IPS-15b (cell line): ENCODE measurements around the gene KDM7A.
"Not testable (repeated sequence)": the region's sequence is repeated elsewhere in the genome, so short reads cannot be mapped to it uniquely, and the experiment has no call there.

Experiments
- H3K27me3 ChIP-seq: one replicate; pipeline ENCODE4 v1.6.1; 2013; ENCODE audit warnings: low read length; ENCODE audit not compliant: control insufficient read depth, insufficient read depth
- H3K36me3 ChIP-seq: one replicate; pipeline ENCODE4 v1.6.1; 2013; ENCODE audit warnings: low read length; ENCODE audit not compliant: control insufficient read depth, insufficient read depth
- H3K4me1 ChIP-seq: one replicate; pipeline ENCODE4 v1.6.1; 2013; ENCODE audit warnings: mild to moderate bottlenecking, low read length; ENCODE audit not compliant: control insufficient read depth, insufficient read depth
- H3K4me3 ChIP-seq: one replicate; pipeline ENCODE4 v1.5.1; 2013; ENCODE audit warnings: low read depth, low read length
- H3K9ac ChIP-seq: one replicate; pipeline ENCODE4 v1.6.1; 2013; ENCODE audit warnings: low read depth, mild to moderate bottlenecking, low read length
- H3K9me3 ChIP-seq: one replicate; pipeline ENCODE4 v1.6.1; 2013; ENCODE audit warnings: mild to moderate bottlenecking, low read length; ENCODE audit not compliant: control insufficient read depth, insufficient read depth

The KDM7A gene

DNA sequence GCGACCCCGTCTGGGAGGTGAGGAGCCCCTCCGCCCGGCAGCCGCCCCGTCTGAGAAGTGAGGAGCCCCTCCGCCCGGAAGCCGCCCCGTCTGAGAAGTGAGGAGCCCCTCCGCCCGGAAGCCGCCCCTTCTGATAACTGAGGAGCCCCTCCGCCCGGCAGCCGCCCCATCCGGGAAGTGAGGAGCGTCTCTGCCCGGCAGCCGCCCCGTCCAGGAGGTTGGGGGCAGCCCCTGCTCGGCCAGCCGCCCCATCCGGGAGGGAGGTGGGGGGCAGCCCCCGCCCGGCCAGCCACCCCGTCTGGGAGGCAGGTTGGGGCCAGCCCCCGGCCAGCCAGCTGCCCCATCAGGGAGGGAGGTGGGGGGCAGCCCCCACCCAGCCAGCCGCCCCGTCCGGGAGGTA, 62.0 kb downstream of the KDM7A start:
- not testable (repeated sequence) for H3K4me1 ChIP-seq, H3K4me3 ChIP-seq, H3K36me3 ChIP-seq, H3K27me3 ChIP-seq, H3K9me3 ChIP-seq, H3K9ac ChIP-seq

DNA sequence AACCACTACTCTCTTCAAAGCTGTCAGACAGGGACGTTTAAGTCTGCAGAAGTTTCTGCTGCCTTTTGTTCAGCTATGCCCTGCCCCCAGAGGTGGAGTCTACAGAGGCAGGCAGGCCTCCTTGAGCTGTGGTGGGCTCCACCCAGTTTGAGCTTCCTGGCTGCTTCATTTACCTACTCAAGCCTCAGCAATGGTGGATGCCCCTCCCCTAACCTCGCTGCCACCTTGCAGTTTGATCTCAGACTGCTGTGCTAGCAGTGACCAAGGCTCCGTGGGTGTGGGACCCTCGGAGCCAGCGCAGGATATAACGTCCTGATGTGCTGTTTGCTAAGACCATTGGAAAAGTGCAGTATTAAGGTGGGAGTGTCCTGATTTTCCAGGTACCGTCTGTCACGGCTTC, 68.0 kb downstream of the KDM7A start:
- H3K27me3 ChIP-seq, H3K4me1 ChIP-seq, H3K9ac ChIP-seq, H3K4me3 ChIP-seq, H3K9me3 ChIP-seq: not testable (repeated sequence)
- peaks cover 11% of the 10 kb centered on the region for H3K36me3 ChIP-seq

DNA sequence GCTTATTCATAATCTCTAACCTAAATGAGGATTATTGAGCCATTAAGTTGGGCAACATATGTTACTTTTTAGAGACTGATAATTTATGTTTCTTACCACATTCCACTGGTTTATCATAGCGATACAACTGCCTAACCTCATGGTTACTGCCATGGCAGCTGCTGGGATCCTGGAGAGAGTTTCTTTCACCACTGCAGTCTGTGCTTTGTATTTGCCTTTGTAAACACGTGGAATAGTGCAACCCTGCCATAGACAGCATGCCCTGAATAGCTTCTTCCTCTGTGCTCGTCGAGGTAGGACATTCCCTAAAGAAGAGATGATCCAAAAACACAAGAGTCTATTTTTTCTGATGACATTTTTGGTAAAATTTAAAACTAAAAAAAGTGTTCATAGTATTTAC, 80.3 kb downstream of the KDM7A start:
- Histone ChIP-seq H3K27me3 (no peaks in the 10 kb centered on the region), H3K4me1 (no peaks in the 10 kb centered on the region), H3K9ac (no peak overlapping the region), H3K4me3 (no peak overlapping the region), H3K36me3 (peaks cover 12% of the 10 kb centered on the region), H3K9me3 (no peaks in the 10 kb centered on the region)

DNA sequence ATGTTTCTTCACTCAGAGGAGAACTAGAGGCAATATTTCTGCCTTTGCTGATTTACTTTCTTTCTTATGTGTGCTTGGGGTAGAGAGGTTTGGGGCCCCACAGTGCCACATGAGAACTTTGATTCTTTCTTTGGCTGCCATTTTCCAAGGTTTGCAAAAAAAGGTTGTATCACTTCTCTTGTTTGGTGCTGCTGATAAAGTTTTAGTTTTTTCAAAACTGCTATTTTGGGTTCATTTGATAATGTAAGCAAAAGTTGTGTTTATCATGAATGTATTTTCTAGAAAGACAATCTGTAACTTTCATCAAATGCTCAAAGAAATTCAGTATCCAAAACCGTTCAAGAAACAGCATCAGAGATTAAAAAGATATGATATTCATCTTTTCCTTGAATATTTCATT, 83.4 kb downstream of the KDM7A start:
- Histone ChIP-seq H3K36me3 (peaks cover 16% of the 10 kb centered on the region), H3K27me3 (no peaks in the 10 kb centered on the region)

DNA sequence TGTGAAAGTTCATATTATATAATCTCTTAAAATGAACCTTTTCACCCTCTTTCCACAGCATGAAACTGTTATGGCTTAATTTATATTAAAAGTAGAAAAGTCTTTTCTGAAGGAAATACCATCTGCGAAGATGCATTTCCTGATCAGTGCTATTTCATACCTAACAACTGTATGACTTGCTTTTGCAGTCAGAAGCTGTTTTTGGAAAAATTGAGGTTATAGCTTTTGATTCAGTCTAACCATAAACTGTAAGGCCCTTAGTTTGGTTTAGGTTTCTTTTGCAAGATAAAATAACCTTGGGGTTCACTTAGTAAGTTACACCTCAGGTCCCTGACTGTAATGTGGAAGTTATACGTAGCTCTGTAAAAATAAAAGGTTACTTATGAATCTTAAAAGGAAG, 91.3 kb downstream of the KDM7A start:
- Histone ChIP-seq H3K4me3 (no peak overlapping the region), H3K36me3 (no peaks in the 10 kb centered on the region), H3K4me1 (no peaks in the 10 kb centered on the region), H3K9ac (no peak overlapping the region), H3K27me3 (no peaks in the 10 kb centered on the region), H3K9me3 (no peaks in the 10 kb centered on the region)

More for the DNA sequence above, 83.4 kb downstream of the KDM7A start:
- Histone ChIP-seq H3K4me3 (no peak overlapping the region), H3K4me1 (no peaks in the 10 kb centered on the region), H3K9ac (no peak overlapping the region), H3K9me3 (no peaks in the 10 kb centered on the region)

DNA sequence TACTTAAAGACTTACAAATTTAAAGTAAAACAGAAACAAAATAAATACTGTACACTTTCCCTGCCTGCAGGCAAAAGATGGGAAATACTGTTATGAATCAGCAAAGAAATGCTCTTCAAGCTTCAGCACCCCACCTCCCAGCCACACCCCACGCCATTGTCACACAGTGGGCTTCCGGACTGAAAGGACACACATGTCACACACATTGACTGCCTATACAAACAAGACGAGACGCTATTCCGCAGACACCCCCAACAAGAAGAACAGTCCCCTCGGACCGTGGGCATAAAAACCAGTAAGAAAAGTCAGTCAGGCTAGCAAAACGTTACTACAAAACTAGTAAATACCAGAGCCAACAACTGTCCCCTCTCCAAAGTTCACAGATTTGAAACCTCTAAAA, 91.8 kb downstream of the KDM7A start:
- Histone ChIP-seq H3K9ac (no peak overlapping the region), H3K4me1 (no peaks in the 10 kb centered on the region), H3K36me3 (no peaks in the 10 kb centered on the region), H3K4me3 (no peak overlapping the region), H3K27me3 (no peaks in the 10 kb centered on the region), H3K9me3 (no peaks in the 10 kb centered on the region)

DNA sequence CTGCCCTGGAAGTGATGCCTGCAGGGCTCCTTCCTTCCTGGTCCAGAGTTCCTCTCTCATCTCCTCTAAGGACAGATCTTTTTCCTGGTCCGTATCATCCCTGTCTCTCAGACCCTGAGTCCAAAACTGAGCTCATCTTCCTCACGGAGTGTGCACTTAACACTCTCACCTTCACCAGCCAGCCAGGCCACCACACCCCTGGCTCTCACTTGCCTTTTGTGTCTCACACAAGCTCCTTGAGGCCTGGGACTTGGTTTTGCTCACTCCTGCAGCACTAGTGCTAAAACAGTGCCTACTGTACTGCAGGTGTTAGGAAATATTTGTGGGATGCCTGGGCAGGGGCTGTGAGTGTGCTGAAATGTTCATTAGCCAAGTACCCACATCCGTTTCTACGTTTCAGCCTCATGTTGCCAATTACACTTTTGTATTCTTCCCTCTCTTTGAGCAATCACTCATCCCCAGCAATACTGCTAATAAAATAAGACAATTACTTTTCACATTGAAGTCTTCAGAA, 92.6 kb downstream of the KDM7A start:
- Histone ChIP-seq H3K36me3 (no peaks in the 10 kb centered on the region), H3K4me1 (no peaks in the 10 kb centered on the region), H3K9ac (no peak overlapping the region), H3K9me3 (no peaks in the 10 kb centered on the region), H3K4me3 (no peak overlapping the region), H3K27me3 (no peaks in the 10 kb centered on the region)

DNA sequence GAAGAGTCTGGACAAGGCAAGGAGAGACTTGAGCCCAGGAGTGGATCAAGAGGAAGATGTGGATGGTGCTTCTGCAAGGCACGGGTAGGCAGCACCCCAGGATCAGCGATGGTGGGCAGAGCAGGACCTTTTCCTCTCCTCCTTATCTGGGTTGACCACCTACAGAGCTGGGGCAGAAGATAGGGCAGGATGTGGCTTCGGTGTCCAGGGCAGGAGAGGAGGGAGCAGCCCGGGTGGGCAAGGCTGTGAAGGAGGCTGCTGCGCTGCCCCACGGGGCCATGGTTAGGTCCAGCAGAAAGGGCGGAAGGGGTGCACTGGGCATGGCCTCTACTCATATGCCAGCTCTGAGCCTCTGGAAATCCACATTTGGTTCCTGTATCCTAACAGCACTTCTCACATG, 94.0 kb downstream of the KDM7A start:
- no peaks in the 10 kb centered on the region for H3K36me3 ChIP-seq
- no peaks in the 10 kb centered on the region for H3K9me3 ChIP-seq
- no peaks in the 10 kb centered on the region for H3K27me3 ChIP-seq
- H3K4me1 ChIP-seq = no peaks in the 10 kb centered on the region
- no peak overlapping the region for H3K9ac ChIP-seq
- H3K4me3 ChIP-seq = no peak overlapping the region

DNA sequence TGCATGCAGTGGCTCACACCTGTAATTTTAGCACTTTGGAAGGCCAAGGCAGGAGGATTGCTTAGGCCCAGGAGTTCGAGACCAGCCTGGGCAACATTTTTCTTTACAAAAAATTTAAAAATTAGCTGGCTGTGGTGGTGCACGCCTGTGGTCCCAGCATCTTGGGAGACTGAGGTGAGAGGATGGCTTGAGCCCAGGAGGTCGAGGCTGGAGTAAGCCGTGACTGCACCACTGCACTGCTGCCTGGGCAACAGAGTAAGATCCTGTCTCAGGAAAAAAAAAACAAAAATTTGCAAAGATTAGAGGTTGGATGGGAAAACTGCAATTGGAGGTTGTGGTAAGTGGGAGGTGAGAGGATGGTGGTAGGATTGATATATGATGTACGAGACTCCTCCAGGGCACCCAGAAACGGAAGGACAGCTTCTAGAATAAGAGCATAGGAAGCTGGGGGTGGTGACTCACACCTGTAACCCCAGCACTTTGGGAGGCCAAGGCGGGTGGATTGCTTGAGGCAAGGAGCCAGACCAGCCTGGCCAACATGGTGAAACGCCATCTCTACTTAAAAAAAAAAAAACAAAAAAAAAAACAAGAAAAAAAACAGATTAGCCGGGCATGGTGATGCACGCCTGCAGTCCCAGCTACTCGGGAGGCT, 94.9 kb downstream of the KDM7A start:
- Histone ChIP-seq H3K27me3 (no peaks in the 10 kb centered on the region), H3K4me1 (no peaks in the 10 kb centered on the region), H3K36me3 (no peaks in the 10 kb centered on the region), H3K9me3 (no peaks in the 10 kb centered on the region), H3K9ac (no peak overlapping the region), H3K4me3 (no peak overlapping the region)

DNA sequence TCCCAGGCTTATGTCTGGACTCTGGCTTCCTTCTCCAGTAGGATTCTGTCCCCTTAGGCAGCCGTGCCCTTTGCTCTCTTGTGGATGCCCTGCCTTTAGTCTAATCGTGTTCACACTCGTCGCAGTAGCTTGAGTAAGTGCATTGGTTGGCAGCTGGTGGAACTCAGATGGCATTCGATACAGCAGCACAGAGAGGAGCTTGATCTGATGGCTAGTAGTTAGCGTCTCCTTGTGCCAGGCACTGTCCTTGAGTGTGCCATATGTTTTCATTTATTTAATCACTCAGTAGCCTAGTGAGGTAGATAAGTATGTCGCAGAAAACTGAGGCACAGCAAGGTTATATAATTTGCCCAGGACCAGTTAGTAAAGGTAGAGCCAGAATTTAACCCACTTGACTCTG, 95.9 kb downstream of the KDM7A start:
- Histone ChIP-seq H3K4me1 (no peaks in the 10 kb centered on the region), H3K9ac (no peak overlapping the region), H3K27me3 (no peaks in the 10 kb centered on the region), H3K9me3 (no peaks in the 10 kb centered on the region), H3K36me3 (no peaks in the 10 kb centered on the region), H3K4me3 (no peak overlapping the region)

DNA sequence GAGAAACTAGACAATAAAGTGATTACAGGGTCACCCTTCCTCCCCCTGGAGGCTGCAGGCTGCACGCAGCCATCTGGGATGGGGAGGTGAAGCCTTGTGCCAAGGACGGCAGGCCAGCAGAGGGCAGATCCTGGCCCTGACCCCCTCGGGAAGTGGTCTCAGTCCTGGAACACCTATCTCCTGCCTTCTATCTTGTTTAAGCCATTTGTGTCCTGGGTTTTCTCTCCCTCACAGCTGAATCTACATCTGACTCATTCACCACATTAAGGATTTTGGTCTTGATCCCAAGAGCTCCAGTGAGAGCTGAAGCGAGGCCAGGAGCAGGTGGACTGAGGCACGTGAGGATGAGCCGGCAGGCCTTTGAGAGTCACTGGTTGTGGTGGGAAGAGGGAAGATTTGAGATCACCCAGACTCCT, 97.7 kb downstream of the KDM7A start:
- Histone ChIP-seq H3K9ac (no peak overlapping the region), H3K4me3 (no peak overlapping the region), H3K27me3 (no peaks in the 10 kb centered on the region), H3K4me1 (no peaks in the 10 kb centered on the region), H3K9me3 (no peaks in the 10 kb centered on the region), H3K36me3 (no peaks in the 10 kb centered on the region)

DNA sequence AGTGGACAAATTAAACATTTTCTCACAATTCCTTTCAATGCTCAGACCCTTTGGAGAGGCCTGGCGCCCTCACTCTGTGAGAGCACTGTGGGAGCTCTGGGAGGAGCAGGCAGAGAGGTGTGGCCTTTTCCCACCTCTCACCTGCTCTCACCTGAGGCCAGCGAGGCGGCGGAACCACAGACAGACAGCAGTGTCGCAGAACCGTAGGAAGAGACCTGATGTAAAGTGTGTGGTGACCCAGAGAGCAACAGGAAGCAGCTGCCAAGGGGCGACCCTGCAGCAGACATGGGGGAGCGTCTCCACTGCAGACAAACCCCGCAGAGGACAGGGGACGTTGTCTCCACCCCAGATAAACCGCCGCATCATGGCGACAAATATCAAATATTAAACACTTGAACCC, 98.4 kb downstream of the KDM7A start:
- Histone ChIP-seq H3K4me1 (no peaks in the 10 kb centered on the region), H3K27me3 (no peaks in the 10 kb centered on the region), H3K9ac (no peak overlapping the region), H3K9me3 (no peaks in the 10 kb centered on the region), H3K36me3 (no peaks in the 10 kb centered on the region), H3K4me3 (no peak overlapping the region)
